Measurements from ENCODE around the gene IFIH1. TPM values are rescaled to one million over a fixed set of nuclear protein-coding genes. Genes with fewer than 3 reads are reported as not detected.

The IFIH1 gene
- total and polyA plus RNA-seq, 2 of the 8 experiments (the other 6 are each of a cell fraction or from before 2014, with no cell fraction given), result 0.32 to 2.0 TPM

GRCh38 chr2:162254236-162254871 is 64.1 kb downstream of the IFIH1 start:
- H2BK20ac ChIP-seq (ENCODE audit: low read length), result no peak overlapping the region
- H2BK120ac ChIP-seq (replicated peaks; ENCODE audit: low read depth, low read length), result no peak overlapping the region
- no peaks in the 10 kb centered on the region for H3K23me2 ChIP-seq (ENCODE audit: low read depth, low read length)
- no peak overlapping the region for H2BK15ac ChIP-seq (ENCODE audit: low read length)
- no peak overlapping the region for H2AFZ ChIP-seq (ENCODE audit: low read length)
- H3K79me1 ChIP-seq (ENCODE audit: low read depth, low read length), result no peaks in the 10 kb centered on the region
- H4K20me1 ChIP-seq (replicated peaks in 1 of 2; ENCODE audit: control insufficient read depth in 1 of 2, insufficient read depth in 2 of 2, low read length in 2 of 2), result no peaks in the 10 kb centered on the region
- no peak overlapping the region for H4K5ac ChIP-seq (ENCODE audit: insufficient read length, low read depth, low read length)
- no peak overlapping the region for H3K18ac ChIP-seq (ENCODE audit: extremely low read depth, low read length)
- H3K36me3 ChIP-seq (ENCODE audit: control insufficient read depth in 2 of 4, insufficient read depth in 4 of 4, low read length in 3 of 4), result no peaks in the 10 kb centered on the region
- H2BK12ac ChIP-seq (ENCODE audit: low read depth, low read length), result no peak overlapping the region
- H3K4me1 ChIP-seq (replicated peaks in 1 of 4; ENCODE audit: control insufficient read depth in 3 of 4, insufficient read depth in 4 of 4, low read length in 3 of 4), result no peaks in the 10 kb centered on the region
- H3K79me2 ChIP-seq (ENCODE audit: control insufficient read depth in 1 of 2, insufficient read depth in 2 of 2, low read length in 2 of 2), result no peaks in the 10 kb centered on the region
- H3K56ac ChIP-seq (replicated peaks; ENCODE audit: insufficient read length, low read depth, low read length), result no peak overlapping the region
- H3K14ac ChIP-seq (ENCODE audit: insufficient read length), result no peak overlapping the region
- no peak overlapping the region for H3K9ac ChIP-seq (replicated peaks in 1 of 4; ENCODE audit: extremely low read depth in 1 of 4, low read depth in 3 of 4, low read length in 3 of 4)
- no peaks in the 10 kb centered on the region for H3K9me3 ChIP-seq (ENCODE audit: insufficient read depth in 2 of 2, low read depth in 1 of 2, low read length in 1 of 2)
- H3K4me2 ChIP-seq (ENCODE audit: insufficient read depth in 1 of 2, low read depth in 2 of 2, low read length in 2 of 2), result no peak overlapping the region
- 85% methylated on average over 2 of the region's 2 CpGs; no CpG with 5 or more reads in 1 of the 2 experiments for WGBS, 2 experiments (ENCODE audit: extremely low coverage in 1 of 2, insufficient coverage in 1 of 2, insufficient read length in 1 of 2, insufficient replicate concordance in 2 of 2, low coverage in 1 of 2, low lambda C conversion rate in 2 of 2, missing lambda C conversion rate in 1 of 2)
- TF ChIP-seq POU5F1 (IDR thresholded peaks at IDR 0.05; ENCODE audit: low read depth, low read length) (no peak), BCL11A (IDR thresholded peaks at IDR 0.05; ENCODE audit: low read depth in 2 of 2, low read length in 2 of 2) (no peak), SAP30 (IDR thresholded peaks at IDR 0.05; ENCODE audit: insufficient read depth, insufficient replicate concordance, low read length) (no peak), SIX5 (IDR thresholded peaks at IDR 0.05; ENCODE audit: low read depth, low read length) (no peak), SUZ12 (IDR thresholded peaks at IDR 0.05; ENCODE audit: low read length) (no peak), SP2 (IDR thresholded peaks at IDR 0.05; ENCODE audit: low read length) (no peak)
- CTCF ChIA-PET (ENCODE audit: partially characterized antibody), result interaction anchor here (1.6 kb wide), 1 partner anchor 30 kb away, joined by 5 read pairs; no protein-coding TSS in a partner anchor
- no peak overlapping the region for H3K4me3 ChIP-seq (ENCODE audit: extremely low read depth in 1 of 4, insufficient read depth in 2 of 4, low read depth in 3 of 4, low read length in 4 of 4)
- FAIRE-seq (no peak), DNase-seq (ENCODE audit: low read depth in 1 of 2, low spot score in 2 of 2) (no peak)
- no peak overlapping the region for H2AK5ac ChIP-seq (ENCODE audit: low read depth, low read length)
- H3K27me3 ChIP-seq (replicated peaks in 1 of 4; ENCODE audit: control insufficient read depth in 3 of 4, extremely low read depth in 1 of 4, insufficient read depth in 3 of 4, low read length in 3 of 4), result no peaks in the 10 kb centered on the region; a peak in 1 of 7 replicates
- no peak overlapping the region for H3K27ac ChIP-seq (ENCODE audit: low read depth, low read length)
- POLR2A ChIA-PET (ENCODE audit: partially characterized antibody), result interaction anchor here (0.6 to 1.0 kb wide), 2 partner anchors 12 to 811 kb away, joined by 3 read pairs; no protein-coding TSS in a partner anchor
- no peak overlapping the region for H2BK5ac ChIP-seq (ENCODE audit: low read depth, low read length)
- no peak overlapping the region for H4K8ac ChIP-seq (ENCODE audit: extremely low read depth, insufficient read depth, low read length)
- H3K23ac ChIP-seq (ENCODE audit: insufficient read length), result no peak overlapping the region
- H4K91ac ChIP-seq (replicated peaks; ENCODE audit: insufficient read length, low read length), result no peak overlapping the region
- no peak overlapping the region for H3K4ac ChIP-seq (replicated peaks; ENCODE audit: insufficient read length, low read depth, low read length)

Measured in H1 (cell line).